ENCODE data around the gene P3H2.
"Not testable (repeated sequence)": the region's sequence is repeated elsewhere in the genome, so short reads cannot be mapped to it uniquely, and the experiment has no call there.

P3H2 gene

DNA sequence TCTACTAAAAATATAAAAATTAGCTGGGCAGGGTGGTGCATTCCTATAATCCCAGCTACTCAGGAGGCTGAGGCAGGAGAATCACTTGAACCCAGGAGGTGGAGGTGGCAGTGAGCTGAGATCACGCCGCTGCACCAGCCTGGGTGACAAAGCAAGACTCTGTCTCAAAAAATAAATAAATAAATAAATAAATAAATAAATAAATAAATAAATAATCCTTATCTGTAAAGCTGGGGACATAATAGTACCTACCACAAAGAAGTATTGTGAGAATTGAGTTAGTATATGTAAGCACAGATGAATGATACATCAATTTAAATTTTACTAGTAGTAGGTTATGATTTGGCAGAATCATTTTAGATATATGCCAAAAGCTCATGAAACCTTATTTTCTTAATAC is 41.5 kb downstream of the P3H2 start:
- not testable (repeated sequence) for DNase-seq

DNA sequence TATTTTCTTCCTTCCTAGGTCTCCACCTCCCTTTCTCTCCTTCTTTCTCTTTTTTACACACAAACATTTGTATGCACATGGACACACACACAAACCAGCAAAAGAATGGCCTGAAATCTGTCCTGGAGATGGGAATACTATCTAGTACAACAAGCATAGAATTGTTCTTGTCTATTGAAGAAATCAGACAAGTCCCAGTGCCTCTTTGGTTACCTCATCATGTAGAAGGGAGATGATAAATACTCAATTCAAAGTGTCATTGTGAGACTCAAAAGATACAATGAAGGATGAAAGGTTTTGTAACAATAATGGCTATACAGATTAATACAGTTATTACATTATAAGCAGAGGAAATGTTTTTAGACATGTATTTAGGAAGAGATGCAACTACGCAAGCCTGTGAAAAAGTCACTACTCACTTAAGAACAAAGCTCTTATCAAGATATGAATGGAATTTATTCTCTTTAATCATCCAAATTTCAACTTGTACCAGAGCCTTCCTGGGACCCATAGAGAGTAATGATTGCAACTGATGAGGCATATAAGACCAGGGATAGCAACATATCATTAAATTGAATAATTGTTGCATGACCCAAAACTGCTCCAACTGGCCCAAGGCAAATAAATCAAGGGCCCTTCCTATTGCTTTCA is 43.2 kb downstream of the P3H2 start:
- DNase-seq, result no peak

GRCh38 chr3:190076601-190077394 is 43.9 kb downstream of the P3H2 start:
- DNase-seq, result peak in 1 of 2 donors; percentile 34

GRCh38 chr3:190076136-190076535 is 44.6 kb downstream of the P3H2 start:
- no peak for DNase-seq

- no peak for DNase-seq
These were observed 45.9 kb downstream of the P3H2 start for GRCh38 chr3:190074817-190075216.

GRCh38 chr3:190073264-190074008 is 47.3 kb downstream of the P3H2 start:
- DNase-seq, result no peak

DNA sequence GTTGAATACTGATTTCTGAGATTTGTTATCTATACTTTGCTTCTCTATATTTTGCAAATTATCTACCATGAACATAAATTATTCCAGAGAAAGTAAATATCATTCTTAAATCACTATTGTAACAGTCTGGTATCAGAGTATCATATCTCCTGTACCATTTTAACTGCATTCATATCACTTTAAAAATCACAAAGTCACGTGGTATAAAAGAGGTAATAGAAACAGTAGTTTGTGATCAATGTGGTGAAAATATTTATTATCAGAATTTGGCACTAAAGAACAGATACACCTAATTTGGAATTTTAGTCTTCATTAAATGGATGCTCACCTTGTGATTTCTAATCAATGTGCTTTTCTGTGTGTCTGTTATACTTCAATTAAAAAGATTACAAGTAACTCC is 47.8 kb downstream of the P3H2 start:
- no peak for DNase-seq

- DNase-seq, result not testable (repeated sequence)
These were observed 48.8 kb downstream of the P3H2 start for GRCh38 chr3:190071921-190072320.

DNA sequence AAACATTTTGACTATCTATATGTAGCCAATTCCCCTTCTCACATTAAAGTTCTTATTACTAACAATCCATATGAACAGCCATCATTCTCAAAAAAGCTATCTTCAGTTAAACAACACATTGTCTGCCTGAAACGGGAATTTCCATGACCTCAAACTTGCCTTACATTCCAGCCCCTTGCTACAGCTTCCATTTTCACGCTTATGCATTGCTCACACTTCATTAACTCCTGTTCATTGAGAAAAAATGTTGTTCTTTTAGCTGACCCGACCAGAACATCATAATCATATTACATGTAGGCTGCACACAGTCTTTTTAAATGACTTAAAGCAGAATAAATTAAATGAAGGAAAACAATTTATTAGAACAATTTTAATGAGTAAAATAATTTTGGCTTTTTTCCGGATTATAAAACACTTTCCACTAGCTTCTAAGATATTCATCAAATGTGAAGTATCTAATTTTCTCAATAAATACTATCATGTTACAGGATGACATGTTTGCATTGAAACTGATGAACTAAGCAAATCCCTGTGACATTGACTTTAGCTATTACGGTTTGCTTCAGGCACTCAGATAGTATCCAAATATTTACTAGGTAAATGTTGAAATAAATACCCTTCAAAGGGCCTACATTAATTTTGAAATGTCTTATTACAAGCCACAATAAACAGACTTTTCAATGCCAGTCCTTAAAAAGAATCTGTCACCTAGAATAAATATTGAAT is 49.9 kb downstream of the P3H2 start:
- no peak for DNase-seq

DNA sequence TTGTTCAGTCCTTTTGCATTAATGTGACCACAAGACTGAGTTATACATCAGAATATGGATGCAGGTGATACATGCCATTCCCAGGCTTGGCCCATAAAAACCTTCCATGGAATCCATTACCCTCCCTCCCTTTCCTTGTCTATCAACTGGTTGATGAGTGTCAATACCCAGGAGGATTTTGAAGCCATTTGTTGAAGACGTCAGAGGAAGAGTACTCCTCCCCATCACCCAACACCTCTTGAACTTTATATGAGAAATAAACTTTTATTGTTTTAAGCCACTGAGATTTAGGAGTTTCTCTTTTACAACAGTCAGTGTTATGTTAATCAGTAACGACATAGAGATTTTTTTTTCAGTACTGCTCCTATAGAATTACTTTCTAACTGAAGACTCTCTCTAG is 55.5 kb downstream of the P3H2 start:
- no peak for DNase-seq

GRCh38 chr3:190064659-190065058 is 56.0 kb downstream of the P3H2 start:
- no peak for DNase-seq

- no peak for DNase-seq
These were observed 56.6 kb downstream of the P3H2 start for GRCh38 chr3:190064112-190064511.

DNA sequence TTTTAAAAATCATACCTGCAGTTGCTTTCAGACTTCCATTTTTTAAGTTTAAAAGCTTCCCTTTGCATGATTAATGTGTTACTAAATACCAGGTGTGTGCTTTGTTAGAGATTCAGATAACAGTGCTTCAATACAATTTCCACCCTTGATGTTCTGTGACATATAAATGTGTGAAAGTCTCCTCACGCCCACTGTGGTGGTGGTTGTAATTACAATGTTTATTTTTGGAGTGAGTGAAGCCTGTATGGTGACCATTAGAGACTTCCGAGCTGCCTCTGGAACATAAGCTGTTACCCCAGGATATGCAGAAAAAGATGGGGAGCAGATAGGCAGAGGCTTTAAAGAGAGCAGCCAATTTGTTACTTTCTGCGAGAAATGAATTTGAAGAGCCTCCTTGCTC is 57.2 kb downstream of the P3H2 start:
- DNase-seq, result no peak

DNA sequence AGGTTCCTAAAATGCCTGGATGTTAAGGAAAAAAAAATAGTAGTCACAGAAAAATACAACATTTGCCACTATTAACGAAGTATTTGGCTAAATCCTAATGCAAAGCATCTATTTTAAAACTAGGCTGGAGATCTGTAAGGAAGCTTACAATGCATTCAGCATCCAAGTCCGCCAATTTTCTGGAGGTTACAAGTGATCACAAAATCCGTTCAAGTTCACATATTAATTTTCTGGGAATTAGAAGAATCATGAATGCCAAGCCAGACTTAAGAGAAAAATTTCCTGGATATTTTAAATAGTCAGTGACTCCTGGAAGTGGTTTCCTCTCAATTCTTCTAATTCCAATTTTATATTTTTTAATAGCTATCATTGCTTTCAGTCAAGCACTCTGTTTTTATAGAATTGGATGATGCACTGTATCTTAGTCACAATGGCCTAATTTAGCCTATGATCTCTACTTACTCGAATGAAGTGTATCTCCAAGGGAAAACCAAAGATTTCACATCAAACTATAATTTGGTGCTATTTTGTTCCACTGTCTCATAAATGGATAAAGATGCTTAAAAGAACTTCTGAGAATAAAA is 60.4 kb downstream of the P3H2 start:
- no peak for DNase-seq

DNA sequence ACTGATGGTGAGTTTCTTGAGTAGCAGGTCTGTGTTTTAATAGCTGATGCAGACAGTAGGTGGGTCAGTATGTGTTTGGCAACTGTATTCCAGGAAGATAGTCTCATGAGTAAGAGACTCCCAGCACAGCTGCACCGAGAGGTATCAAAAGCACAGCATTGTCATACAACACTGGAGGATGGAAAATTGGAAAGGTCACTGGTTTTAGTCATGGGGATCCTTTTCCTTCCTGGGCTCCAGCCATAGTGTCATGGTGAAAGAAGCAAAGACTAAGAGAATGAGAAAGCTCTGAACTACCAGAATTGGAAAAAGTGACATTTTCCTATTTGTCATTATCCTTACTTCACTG is 61.5 kb downstream of the P3H2 start:
- no peak for DNase-seq

GRCh38 chr3:190058521-190059241 is 62.0 kb downstream of the P3H2 start:
- DNase-seq, result peak in 1 of 2 donors; percentile 65

- DNase-seq, result no peak
These were observed 64.0 kb downstream of the P3H2 start for GRCh38 chr3:190056742-190057141.

- no peak for DNase-seq
These were observed 64.9 kb downstream of the P3H2 start for GRCh38 chr3:190055773-190056172.

GRCh38 chr3:190053919-190054672 is 66.6 kb downstream of the P3H2 start:
- no peak for DNase-seq

DNA sequence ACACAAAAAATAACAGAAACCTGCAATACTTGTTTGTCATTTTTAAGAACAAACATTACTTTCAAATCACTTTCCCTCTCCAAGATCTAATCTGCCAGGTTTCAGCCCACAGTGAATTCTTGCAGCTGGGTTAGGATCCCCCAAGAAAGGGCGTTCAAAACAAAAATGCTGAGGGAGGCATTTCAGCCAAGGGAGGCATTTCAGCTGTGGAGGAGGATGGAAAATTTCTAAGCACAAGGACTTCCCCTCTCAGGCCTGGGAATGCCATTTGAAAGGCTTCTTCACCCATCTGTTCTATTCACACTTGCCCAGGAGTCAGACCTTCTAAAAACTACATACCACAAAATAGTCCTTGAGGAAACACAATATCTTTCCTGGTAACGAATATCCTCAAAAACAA is 69.1 kb downstream of the P3H2 start:
- no peak for DNase-seq

DNA sequence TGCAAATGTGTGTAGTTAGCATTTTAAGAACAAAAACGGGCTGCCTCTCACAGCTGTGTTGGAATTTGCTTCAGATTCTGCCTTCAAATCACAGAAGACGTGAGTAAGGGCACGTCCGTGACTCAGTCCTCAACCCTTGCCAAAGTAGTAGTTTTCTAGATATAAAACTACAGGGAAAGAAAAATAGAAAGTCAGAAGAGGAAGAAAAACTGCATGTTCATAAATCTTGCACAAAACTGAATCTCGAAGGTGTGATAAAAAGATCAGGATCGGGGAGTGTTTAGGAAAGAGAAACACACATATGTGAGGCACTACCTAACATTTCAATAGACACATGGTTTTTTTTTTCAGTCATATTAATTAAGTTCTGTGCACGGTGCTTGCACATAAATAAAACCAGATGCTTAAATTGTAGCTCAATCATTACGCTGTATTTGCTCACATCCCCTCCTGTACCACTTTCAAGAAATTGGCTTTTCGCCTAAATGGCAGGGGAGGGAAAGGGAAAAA is 71.7 kb downstream of the P3H2 start:
- DNase-seq, result no peak

Measured in hippocampal formation (tissue), 2 donors.